H9 (cell line): ENCODE results near the gene PSMD6. TPM values are rescaled to one million over a fixed set of nuclear protein-coding genes. Genes with fewer than 3 reads are reported as not detected.

Source experiments
- DNase-seq: peaks from one replicate; pipeline ENCODE4 v3.0.0-alpha.2; 2017
- H2AFZ ChIP-seq: one replicate; pipeline ENCODE4 v1.6.1; 2013; ENCODE audit warnings: mild to moderate bottlenecking, low read length, control low read depth, moderate library complexity
- H2AK5ac ChIP-seq: 2 replicates; pipeline ENCODE4 v1.6.1; 2013; ENCODE audit warnings: low read length, control low read depth, mixed read lengths; ENCODE audit not compliant: insufficient read length
- H2BK120ac ChIP-seq: one replicate; pipeline ENCODE4 v1.6.1; 2013; ENCODE audit warnings: low read depth, mild to moderate bottlenecking, low read length, control low read depth, inconsistent platforms; ENCODE audit not compliant: poor library complexity, severe bottlenecking
- H2BK12ac ChIP-seq: 2 replicates; pipeline ENCODE4 v1.6.1; 2013; ENCODE audit warnings: low read length, control low read depth, mixed read lengths, low read depth; ENCODE audit not compliant: insufficient read length
- H2BK15ac ChIP-seq: 2 replicates; pipeline ENCODE4 v1.6.1; 2013; ENCODE audit warnings: low read depth, low read length, control low read depth
- H2BK20ac ChIP-seq: one replicate; pipeline ENCODE4 v1.6.1; 2013; ENCODE audit warnings: low read depth, mild to moderate bottlenecking, low read length, control low read depth, inconsistent platforms; ENCODE audit not compliant: poor library complexity, severe bottlenecking
- H2BK5ac ChIP-seq: 2 replicates; pipeline ENCODE4 v1.6.1; 2013; ENCODE audit warnings: low read length, control low read depth, mixed read lengths; ENCODE audit not compliant: insufficient read length
- H3K14ac ChIP-seq: 2 replicates; pipeline ENCODE4 v1.6.1; 2013; ENCODE audit warnings: low read length, control low read depth; ENCODE audit not compliant: insufficient read depth
- H3K18ac ChIP-seq: 2 replicates; pipeline ENCODE4 v1.6.1; 2013; ENCODE audit warnings: low read depth, mild to moderate bottlenecking, mixed read lengths, low read length, control low read depth; ENCODE audit not compliant: insufficient read length
- H3K23ac ChIP-seq: 2 replicates; pipeline ENCODE4 v1.6.1; 2013; ENCODE audit warnings: low read length, control low read depth, mixed read lengths, low read depth; ENCODE audit not compliant: insufficient read length
- H3K23me2 ChIP-seq: 2 replicates; pipeline ENCODE4 v1.6.1; 2013; ENCODE audit warnings: low read depth, mild to moderate bottlenecking, mixed read lengths, low read length, control low read depth; ENCODE audit not compliant: insufficient read length, poor library complexity, severe bottlenecking
- H3K27ac ChIP-seq: 2 replicates; pipeline ENCODE4 v1.5.1; 2013; ENCODE audit warnings: low read length, control low read depth, mixed read lengths, low read depth; ENCODE audit not compliant: insufficient read length
- H3K27me3 ChIP-seq: 2 replicates; pipeline ENCODE4 v1.6.1; 2013; ENCODE audit warnings: low read length, control low read depth, inconsistent platforms; ENCODE audit not compliant: insufficient read depth
- H3K4ac ChIP-seq: 2 replicates; pipeline ENCODE4 v1.6.1; 2013; ENCODE audit warnings: low read depth, mild to moderate bottlenecking, control low read depth, inconsistent platforms, low read length, moderate library complexity
- H3K4me1 ChIP-seq: 2 replicates; pipeline ENCODE4 v1.6.1; 2013; ENCODE audit warnings: low read length, control low read depth, inconsistent platforms; ENCODE audit not compliant: insufficient read depth
- H3K4me2 ChIP-seq: 2 replicates; pipeline ENCODE4 v1.6.1; 2013; ENCODE audit warnings: low read length, control low read depth, mixed read lengths; ENCODE audit not compliant: insufficient read length, insufficient read depth
- H3K56ac ChIP-seq: 2 replicates; pipeline ENCODE4 v1.6.1; 2013; ENCODE audit warnings: low read depth, mild to moderate bottlenecking, mixed read lengths, low read length, control low read depth; ENCODE audit not compliant: insufficient read length
- H3K79me1 ChIP-seq: 2 replicates; pipeline ENCODE4 v1.6.1; 2013; ENCODE audit warnings: low read depth, mild to moderate bottlenecking, moderate library complexity, low read length, control low read depth, inconsistent platforms; ENCODE audit not compliant: insufficient read depth, poor library complexity, severe bottlenecking
- H3K79me2 ChIP-seq: 2 replicates; pipeline ENCODE4 v1.6.1; 2013; ENCODE audit warnings: low read length, control low read depth, inconsistent platforms; ENCODE audit not compliant: insufficient read depth
- H3K9ac ChIP-seq: 2 replicates; pipeline ENCODE4 v1.6.1; 2013; ENCODE audit warnings: low read length, control low read depth, mixed read lengths; ENCODE audit not compliant: insufficient read length; ENCODE audit errors: extremely low read depth
- H3K9me3 ChIP-seq: one replicate; pipeline ENCODE4 v1.6.1; 2013; ENCODE audit warnings: low read depth, low read length, inconsistent platforms; ENCODE audit not compliant: control insufficient read depth
- H3T11ph ChIP-seq: one replicate; pipeline ENCODE4 v1.6.1; 2013; ENCODE audit warnings: mild to moderate bottlenecking, low read length, control low read depth, inconsistent platforms
- H4K20me1 ChIP-seq: one replicate; pipeline ENCODE4 v1.6.1; 2013; ENCODE audit not compliant: control insufficient read depth, insufficient read length, insufficient read depth
- H4K5ac ChIP-seq: 2 replicates; pipeline ENCODE4 v1.6.1; 2013; ENCODE audit warnings: low read depth, mild to moderate bottlenecking, mixed read lengths, low read length, control low read depth; ENCODE audit not compliant: insufficient read length
- H4K8ac ChIP-seq: replicated peaks from 2 replicates; pipeline ENCODE4 v1.6.1; 2013; ENCODE audit warnings: low read length, control low read depth, mixed read lengths, low read depth; ENCODE audit not compliant: insufficient read length
- H4K91ac ChIP-seq: 2 replicates; pipeline ENCODE4 v1.6.1; 2013; ENCODE audit warnings: low read depth, mild to moderate bottlenecking, moderate library complexity, mixed read lengths, low read length, control low read depth; ENCODE audit not compliant: insufficient read length
- H3K27ac Mint-ChIP-seq, 3 experiments: 2 replicates in 2 of 3; 3 replicates in 1 of 3; pipeline ENCODE4 v1.8.0; 2020 to 2021; ENCODE audit warnings: mixed read lengths in 3 of 3, mild to moderate bottlenecking in 1 of 3, moderate library complexity in 1 of 3
- H3K27me3 Mint-ChIP-seq: 2 replicates; pipeline ENCODE4 v1.8.0; 2021; ENCODE audit warnings: low read depth, mild to moderate bottlenecking, moderate library complexity, mixed read lengths
- H3K36me3 Mint-ChIP-seq, 3 experiments: 2 replicates in 2 of 3; 3 replicates in 1 of 3; pipeline ENCODE4 v1.8.0; 2020 to 2021; ENCODE audit warnings: low read depth in 3 of 3, mixed read lengths in 3 of 3; ENCODE audit not compliant: insufficient read depth in 1 of 3
- H3K4me1 Mint-ChIP-seq, 2 experiments: 2 replicates each; pipeline ENCODE4 v1.8.0; 2020; ENCODE audit warnings: mixed read lengths in 2 of 2
- H3K4me3 Mint-ChIP-seq, 2 experiments: 2 replicates in 1 of 2; 3 replicates in 1 of 2; pipeline ENCODE4 v1.8.0; 2020 to 2021; ENCODE audit warnings: mild to moderate bottlenecking in 2 of 2, mixed read lengths in 2 of 2, moderate library complexity in 1 of 2
- H3K9me3 Mint-ChIP-seq, 2 experiments: 2 replicates in 1 of 2; 3 replicates in 1 of 2; pipeline ENCODE4 v1.8.0; 2020; ENCODE audit warnings: mild to moderate bottlenecking in 2 of 2, mixed read lengths in 2 of 2, moderate library complexity in 1 of 2
- CTCF ChIP-seq: fragments of 200-600 bp; sonication (generic); conservative IDR thresholded peaks from 3 replicates; pipeline ENCODE4 v1.8.0; 2021; ENCODE audit warnings: antibody characterized with exemption, mild to moderate bottlenecking
- WGBS: extraction: QIAGEN DNeasy Blood & Tissue Kit; methylation state at CpG from one replicate; pipeline ENCODE4 v1.1.7; 2013; ENCODE audit warnings: missing lambda C conversion rate, low lambda C conversion rate, mixed read lengths; ENCODE audit not compliant: insufficient read length; ENCODE audit errors: extremely low coverage; 5-methylcytosine and 5-hydroxymethylcytosine counted together
- total RNA-seq: library from RNA; stranded (reverse); gene quantifications from 2 replicates; pipeline ENCODE4 v1.2.1, GENCODE V29; 2021

The PSMD6 gene
- total RNA-seq, 1 experiment from 2014 or later = 112 TPM

DNA sequence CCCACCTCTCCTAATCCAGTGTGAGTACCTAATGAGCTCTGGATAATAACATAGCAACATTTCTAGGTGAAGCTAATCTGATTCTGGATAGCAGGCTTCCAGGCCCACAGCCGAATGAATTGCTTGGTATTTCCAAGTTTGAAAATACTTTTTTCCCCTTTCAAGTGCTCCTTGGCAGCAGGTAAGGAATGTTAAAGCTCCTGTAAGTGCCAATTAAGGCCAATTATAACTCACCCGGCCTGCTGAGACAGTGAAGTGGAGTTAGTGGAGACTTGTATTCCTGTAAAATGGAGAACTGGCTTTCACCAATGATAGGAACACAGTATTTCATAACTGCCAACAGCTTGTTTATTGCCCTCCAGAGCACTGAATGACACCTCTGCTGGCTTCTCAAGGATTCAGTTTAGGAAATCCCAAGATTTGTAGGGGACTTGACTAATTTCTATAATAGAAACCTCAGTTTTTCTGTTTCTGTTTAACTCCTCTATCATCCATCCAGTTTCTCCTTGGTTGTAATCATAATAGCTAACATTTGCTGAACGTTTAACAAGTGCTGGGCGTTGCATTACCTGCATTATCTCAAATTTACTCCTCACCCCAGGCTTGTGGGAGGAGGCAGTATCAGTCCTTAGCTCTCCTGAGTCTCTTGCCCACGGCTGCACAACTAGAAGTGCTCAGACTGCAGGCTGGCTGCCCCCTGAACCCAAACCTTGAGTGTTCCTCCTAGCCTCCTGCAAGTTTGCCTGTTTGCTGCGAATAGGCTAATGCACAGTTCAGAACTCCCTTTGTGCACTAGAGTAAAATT, 58.4 kb downstream of the PSMD6 start:
- Histone ChIP-seq H3K23ac (no peak overlapping the region), H2BK120ac (no peak overlapping the region), H3K14ac (no peak overlapping the region), H3K27ac (no peak overlapping the region), H3K18ac (no peak overlapping the region), H2AK5ac (no peak overlapping the region), H3K4ac (no peak overlapping the region), H3K27me3 (no peaks in the 10 kb centered on the region), H2AFZ (no peak overlapping the region), H3K79me2 (no peaks in the 10 kb centered on the region), H4K5ac (no peak overlapping the region), H2BK5ac (no peak overlapping the region), H3K79me1 (no peaks in the 10 kb centered on the region), H4K91ac (no peak overlapping the region), H2BK12ac (no peak overlapping the region), H3K23me2 (no peaks in the 10 kb centered on the region), H2BK15ac (no peak overlapping the region), H3K4me2 (no peak overlapping the region), H3T11ph (no peak overlapping the region), H4K20me1 (no peaks in the 10 kb centered on the region), H2BK20ac (no peak overlapping the region), H4K8ac (no peak overlapping the region), H3K56ac (no peak overlapping the region), H3K9ac (no peak overlapping the region), H3K4me1 (peaks cover 11% of the 10 kb centered on the region; the same call in 1 of the 2 replicates), H3K9me3 (no peaks in the 10 kb centered on the region)
- WGBS = no CpG with 5 or more reads among the region's 6 CpGs
- Mint-ChIP-seq H3K9me3 (no peaks in the 10 kb centered on the region), H3K36me3 (no peaks in the 10 kb centered on the region), H3K27ac (peak overlapping the region; percentile 46 to 91 (median 59); a peak in 4 of 7 replicates), H3K4me3 (no peak overlapping the region), H3K4me1 (peaks cover 62 to 69% of the 10 kb centered on the region in 2 experiments), H3K27me3 (no peaks in the 10 kb centered on the region)
- no peak for DNase-seq
- TF ChIP-seq CTCF = no peak
